SK-N-MC (cell line): ENCODE results near the gene ZNF521.

ENCODE experiments used
- DNase-seq: peaks from one replicate; pipeline ENCODE4 v3.0.0-alpha.2; 2011; ENCODE audit warnings: low read depth, low spot score
- H3K27ac ChIP-seq: fragments of 200-600 bp; sonication (generic); 2 replicates; pipeline ENCODE4 v1.5.1; 2016; ENCODE audit warnings: mixed run types
- H3K36me3 ChIP-seq: fragments of 200-600 bp; sonication (generic); 2 replicates; pipeline ENCODE4 v1.6.1; 2017; ENCODE audit warnings: antibody characterized with exemption, low read length, mixed read lengths; ENCODE audit not compliant: insufficient read depth
- H3K4me3 ChIP-seq: fragments of 200-600 bp; sonication (generic); 2 replicates; pipeline ENCODE4 v1.5.1; 2016
- H3K9ac ChIP-seq: fragments of 200-600 bp; sonication (generic); 2 replicates; pipeline ENCODE4 v1.8.0; 2017; ENCODE audit warnings: mixed run types, mixed read lengths; ENCODE audit not compliant: insufficient read length
- H3K9me3 ChIP-seq: fragments of 200-600 bp; sonication (generic); 2 replicates; pipeline ENCODE4 v1.6.1; 2017; ENCODE audit warnings: low read depth, mild to moderate bottlenecking, antibody characterized with exemption, low read length, moderate library complexity, mixed read lengths
- EZH2 ChIP-seq: fragments of 200-600 bp; sonication (generic); IDR thresholded peaks from one replicate; pipeline ENCODE4 v1.6.1; 2017; ENCODE audit warnings: antibody characterized with exemption
- FOXP2 ChIP-seq: optimal IDR thresholded peaks from 2 replicates; pipeline ENCODE3; 2011; ENCODE audit warnings: mild to moderate bottlenecking, moderate library complexity; ENCODE audit not compliant: insufficient read depth; ENCODE audit errors: extremely low read length, control extremely low read depth
- POLR2AphosphoS5 ChIP-seq: IDR thresholded peaks from 2 replicates; pipeline ENCODE4 v1.6.1; 2012; ENCODE audit warnings: mild to moderate bottlenecking, low read depth, low read length, borderline replicate concordance

Gene ZNF521

DNA sequence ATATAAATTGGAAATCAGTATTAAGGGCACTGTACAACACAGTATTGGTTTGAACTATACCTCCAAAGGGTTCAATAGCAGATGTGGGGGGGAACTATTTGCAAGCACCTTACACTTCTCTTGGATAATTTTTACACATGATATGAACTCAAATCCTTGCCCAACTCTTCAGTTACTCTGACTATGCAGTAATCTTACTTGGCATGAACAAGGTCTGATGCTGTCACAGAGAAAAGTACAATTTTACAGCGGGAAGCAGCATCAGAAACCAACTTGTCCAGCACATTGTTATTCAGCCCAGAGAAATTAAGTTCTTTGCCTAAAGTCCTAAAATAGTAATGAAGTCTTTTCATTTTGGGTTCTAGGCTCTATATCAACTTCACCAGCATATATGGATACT, 98.2 kb downstream of the ZNF521 start:
- no peak overlapping the region for H3K27ac ChIP-seq
- H3K9me3 ChIP-seq: no peaks in the 10 kb centered on the region
- H3K9ac ChIP-seq: no peak overlapping the region
- no peak overlapping the region for H3K4me3 ChIP-seq
- H3K36me3 ChIP-seq: no peaks in the 10 kb centered on the region
- TF ChIP-seq EZH2 (no peak), POLR2AphosphoS5 (no peak), FOXP2 (no peak)
- no peak for DNase-seq

DNA sequence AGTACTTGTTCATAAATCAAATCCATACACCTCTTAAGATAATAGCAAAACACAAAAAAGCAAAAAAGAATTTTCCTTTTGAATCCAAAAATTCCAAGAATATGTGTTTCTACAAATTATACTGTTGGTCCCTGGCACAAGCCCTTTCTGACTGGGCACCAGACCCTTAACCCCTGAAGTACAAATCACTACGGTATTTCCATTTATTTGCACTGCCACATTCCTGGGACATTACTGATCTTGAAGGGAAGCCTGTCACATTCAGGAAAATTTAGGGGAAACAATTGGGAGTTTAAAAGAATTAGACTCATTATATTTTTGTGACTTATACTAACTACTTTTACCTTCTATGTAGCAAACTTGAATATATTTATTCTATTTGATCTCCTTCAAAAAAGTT, 98.8 kb downstream of the ZNF521 start:
- Histone ChIP-seq H3K9ac (no peak overlapping the region), H3K36me3 (no peaks in the 10 kb centered on the region), H3K27ac (no peak overlapping the region), H3K9me3 (no peaks in the 10 kb centered on the region), H3K4me3 (no peak overlapping the region)
- DNase-seq: no peak
- TF ChIP-seq POLR2AphosphoS5: no peak
- TF ChIP-seq EZH2: no peak
- TF ChIP-seq FOXP2: no peak

DNA sequence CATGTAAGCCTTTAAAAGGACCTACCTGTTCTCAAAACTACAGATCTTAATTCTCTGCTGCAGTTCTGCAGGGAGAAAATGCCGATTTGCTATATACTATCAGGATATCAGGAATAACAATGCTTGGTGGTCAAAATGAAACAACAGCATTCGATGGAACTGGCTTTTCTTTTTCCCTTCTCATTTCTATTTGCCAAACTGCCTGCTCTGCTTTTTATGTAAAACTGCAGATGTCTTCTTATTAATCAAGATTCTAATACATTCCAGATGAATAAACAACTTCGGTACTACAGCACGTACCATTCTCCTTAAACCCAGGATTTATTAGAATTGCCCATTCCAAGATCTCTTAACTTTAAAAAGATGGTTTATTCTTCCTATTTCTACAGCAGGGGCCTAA, 100.9 kb downstream of the ZNF521 start:
- no peak for DNase-seq
- no peak overlapping the region for H3K4me3 ChIP-seq
- no peak for TF ChIP-seq EZH2
- TF ChIP-seq POLR2AphosphoS5: no peak
- no peak for TF ChIP-seq FOXP2

DNA sequence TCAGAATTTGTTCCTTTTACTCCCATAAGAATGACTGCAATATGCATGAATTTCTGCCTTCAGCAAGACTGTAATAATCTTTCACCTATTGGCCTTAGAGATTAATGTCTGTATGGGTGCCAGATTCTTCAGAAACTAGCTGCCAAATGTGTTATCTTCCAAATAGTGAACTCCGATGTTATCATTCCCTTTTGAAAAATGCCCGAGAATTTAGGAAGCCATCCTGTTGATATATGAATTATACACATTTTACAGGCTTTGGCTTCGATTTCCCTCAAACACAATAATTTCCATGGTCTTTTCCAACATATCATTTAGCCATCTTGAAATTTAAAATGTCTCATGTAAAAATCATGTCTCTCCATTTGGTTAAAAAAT, 101.5 kb downstream of the ZNF521 start:
- no peaks in the 10 kb centered on the region for H3K36me3 ChIP-seq
- DNase-seq: no peak
- no peak overlapping the region for H3K27ac ChIP-seq
- no peak for TF ChIP-seq EZH2
- no peak for TF ChIP-seq FOXP2
- TF ChIP-seq POLR2AphosphoS5: no peak
- no peaks in the 10 kb centered on the region for H3K9me3 ChIP-seq
- no peak overlapping the region for H3K9ac ChIP-seq
- H3K4me3 ChIP-seq: no peak overlapping the region

More for the DNA sequence above, 100.9 kb downstream of the ZNF521 start:
- no peak overlapping the region for H3K27ac ChIP-seq
- H3K9ac ChIP-seq: no peak overlapping the region
- no peaks in the 10 kb centered on the region for H3K36me3 ChIP-seq
- H3K9me3 ChIP-seq: no peaks in the 10 kb centered on the region

DNA sequence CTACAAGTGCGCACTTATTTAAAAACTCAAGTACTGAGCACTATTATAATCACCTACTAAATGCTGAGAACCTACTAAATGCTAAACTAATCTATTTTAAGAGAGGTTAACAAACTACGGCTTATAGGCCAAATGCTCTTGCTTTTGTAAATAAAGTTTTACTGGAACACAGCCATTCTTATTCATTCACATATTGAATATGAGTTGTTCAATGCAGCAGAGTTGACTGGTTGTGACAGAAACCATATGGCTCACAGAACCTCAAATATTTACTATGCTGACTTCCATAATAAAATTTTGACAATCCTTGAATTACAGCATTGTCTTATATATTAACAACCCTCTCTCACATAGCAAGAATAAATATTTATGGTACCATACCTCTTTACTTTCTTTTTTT, 103.2 kb downstream of the ZNF521 start:
- no peak overlapping the region for H3K9ac ChIP-seq
- DNase-seq: no peak
- no peak for TF ChIP-seq FOXP2
- TF ChIP-seq POLR2AphosphoS5: no peak
- TF ChIP-seq EZH2: no peak

DNA sequence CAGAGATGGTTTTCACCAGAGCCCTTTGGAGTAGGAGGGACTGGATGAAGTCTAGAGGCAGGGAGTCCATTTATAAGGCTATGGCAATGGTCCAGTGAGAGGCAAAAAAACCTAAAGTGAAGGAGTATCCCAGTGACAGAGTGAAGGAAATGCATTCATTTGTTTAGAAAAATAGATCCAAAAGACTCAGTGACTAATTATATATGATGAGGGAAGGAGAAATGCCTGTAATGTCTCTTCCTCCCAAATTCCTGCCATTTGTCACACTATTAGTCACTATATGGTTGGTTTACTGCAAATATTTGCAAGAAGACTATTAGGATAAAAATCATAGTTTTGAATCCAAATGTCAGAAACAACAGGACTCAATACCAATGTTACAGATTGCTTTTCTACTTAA, 104.2 kb downstream of the ZNF521 start:
- TF ChIP-seq EZH2: no peak
- TF ChIP-seq POLR2AphosphoS5: no peak
- no peak for TF ChIP-seq FOXP2
- Histone ChIP-seq H3K9me3 (no peaks in the 10 kb centered on the region), H3K4me3 (no peak overlapping the region), H3K9ac (no peak overlapping the region), H3K36me3 (no peaks in the 10 kb centered on the region), H3K27ac (no peak overlapping the region)
- DNase-seq: no peak

More for the DNA sequence above, 103.2 kb downstream of the ZNF521 start:
- H3K9me3 ChIP-seq: no peaks in the 10 kb centered on the region
- H3K36me3 ChIP-seq: no peaks in the 10 kb centered on the region
- H3K27ac ChIP-seq: no peak overlapping the region
- H3K4me3 ChIP-seq: no peak overlapping the region

DNA sequence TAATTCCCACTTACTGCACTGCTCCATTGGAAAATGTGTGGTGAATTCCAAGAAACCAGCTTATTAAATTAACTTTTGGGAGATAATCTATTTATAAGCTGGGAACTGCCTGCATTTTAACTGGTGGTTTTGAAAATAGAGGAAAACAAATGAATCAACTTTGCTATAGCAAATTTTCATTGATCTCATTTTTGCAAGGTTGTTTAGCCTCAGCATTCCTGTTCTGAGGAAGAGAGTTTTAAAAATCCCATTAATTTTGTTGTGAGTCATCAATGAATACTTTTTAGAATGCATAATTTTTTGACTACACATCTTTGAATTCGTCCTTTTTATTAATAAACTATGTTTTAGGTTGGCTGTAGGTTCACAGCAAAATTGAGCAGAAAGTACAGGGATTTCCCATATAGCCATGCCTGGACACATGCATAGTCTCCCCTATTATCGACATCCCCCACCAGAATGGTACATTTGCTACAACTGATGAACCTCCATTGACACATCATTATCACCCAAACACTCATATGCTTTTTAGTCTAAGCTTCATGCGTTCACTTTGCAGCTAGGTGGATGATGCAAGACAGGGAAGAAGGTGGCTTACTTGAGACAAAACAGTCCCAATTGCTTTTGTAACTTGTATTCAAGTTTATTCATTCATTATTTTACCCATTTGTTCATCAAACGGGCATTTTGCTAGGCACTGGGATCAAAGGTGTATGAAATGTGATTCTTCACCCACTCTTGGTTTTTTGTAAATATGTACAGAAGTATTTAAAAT, 106.9 kb downstream of the ZNF521 start:
- no peak overlapping the region for H3K4me3 ChIP-seq
- no peak overlapping the region for H3K27ac ChIP-seq
- no peak for TF ChIP-seq POLR2AphosphoS5
- no peak for TF ChIP-seq FOXP2
- no peak for TF ChIP-seq EZH2
- H3K36me3 ChIP-seq: no peaks in the 10 kb centered on the region
- no peak for DNase-seq
- H3K9me3 ChIP-seq: no peaks in the 10 kb centered on the region
- no peak overlapping the region for H3K9ac ChIP-seq

DNA sequence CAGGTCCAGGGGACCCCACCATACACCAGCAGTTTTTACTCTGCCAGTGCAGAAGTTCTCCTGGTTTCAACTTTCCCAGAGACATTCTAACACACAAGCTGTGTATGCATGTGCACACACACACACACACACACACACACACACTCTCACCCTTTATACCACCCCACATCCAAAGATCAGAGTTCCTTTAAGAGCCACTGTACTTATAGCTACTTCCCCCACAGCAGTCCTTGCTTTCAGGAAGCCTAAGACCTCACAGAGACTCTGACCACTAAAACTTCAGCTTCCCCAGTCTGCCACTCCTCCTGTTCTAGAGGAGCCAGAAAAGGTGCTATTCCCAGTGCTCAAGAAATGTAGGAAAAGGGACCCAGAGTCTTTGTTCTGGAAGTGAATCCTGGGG, 107.8 kb downstream of the ZNF521 start:
- H3K9me3 ChIP-seq: no peaks in the 10 kb centered on the region
- no peaks in the 10 kb centered on the region for H3K36me3 ChIP-seq
- no peak overlapping the region for H3K4me3 ChIP-seq
- H3K27ac ChIP-seq: no peak overlapping the region
- no peak for DNase-seq
- H3K9ac ChIP-seq: no peak overlapping the region
- TF ChIP-seq FOXP2 (no peak), POLR2AphosphoS5 (no peak), EZH2 (no peak)

DNA sequence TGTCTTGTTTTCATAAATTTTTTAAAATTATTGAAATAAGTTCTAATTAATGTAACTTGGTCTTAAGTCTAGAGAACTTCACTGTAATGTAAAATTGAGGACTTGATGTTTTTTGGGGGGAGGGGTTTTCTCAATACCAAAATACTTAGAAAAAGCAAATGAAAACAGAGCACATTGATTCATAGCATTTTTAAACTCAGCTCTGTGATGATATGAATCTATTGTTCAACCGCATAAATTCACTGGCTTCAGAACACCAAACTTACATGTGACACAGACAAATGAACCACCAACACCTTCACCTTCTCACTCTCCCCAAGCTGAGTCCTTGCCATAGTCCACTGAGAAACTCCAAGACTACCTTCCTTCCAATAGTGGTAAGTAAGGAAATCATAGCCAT, 108.2 kb downstream of the ZNF521 start:
- TF ChIP-seq POLR2AphosphoS5 (no peak), EZH2 (no peak), FOXP2 (no peak)

More for the DNA sequence above, 108.2 kb downstream of the ZNF521 start:
- Histone ChIP-seq H3K4me3 (no peak overlapping the region), H3K9ac (no peak overlapping the region), H3K9me3 (no peaks in the 10 kb centered on the region), H3K27ac (no peak overlapping the region), H3K36me3 (no peaks in the 10 kb centered on the region)
- DNase-seq: no peak
